Measurements from ENCODE around the gene SHMT1.
"Not testable (repeated sequence)": the region's sequence is repeated elsewhere in the genome, so short reads cannot be mapped to it uniquely, and the experiment has no call there.

The SHMT1 gene

GRCh38 chr17:18381953-18382245 lies 18.5 kb upstream of the SHMT1 start:
- peaks cover 30% of the 10 kb centered on the region for H3K4me1 Mint-ChIP-seq
- H3K4me3 Mint-ChIP-seq: peak overlapping the region in 1 of 2 donors; percentile 14
- peaks cover 15% of the 10 kb centered on the region for H3K27me3 Mint-ChIP-seq
- H3K27ac Mint-ChIP-seq: no peak overlapping the region
- no peaks in the 10 kb centered on the region for H3K9me3 Mint-ChIP-seq
- ATAC-seq (no peak), DNase-seq (peak in 1 of 2 donors; percentile 7)

GRCh38 chr17:18381158-18381952 lies 18.0 kb upstream of the SHMT1 start:
- Mint-ChIP-seq H3K27ac (no peak overlapping the region), H3K9me3 (no peaks in the 10 kb centered on the region), H3K27me3 (peaks cover 15% of the 10 kb centered on the region), H3K4me1 (peaks cover 30% of the 10 kb centered on the region), H3K4me3 (peak overlapping the region in 1 of 2 donors; percentile 14)
- no peak for DNase-seq
- peak; percentile 3 for ATAC-seq

- peaks cover 15% of the 10 kb centered on the region for H3K27me3 Mint-ChIP-seq
- H3K27ac Mint-ChIP-seq: no peak overlapping the region
- H3K4me1 Mint-ChIP-seq: peaks cover 30% of the 10 kb centered on the region
- DNase-seq: no peak
- peak; percentile 17 for ATAC-seq
- H3K9me3 Mint-ChIP-seq: peaks cover 0 to 2% of the 10 kb centered on the region in 2 donors
- H3K4me3 Mint-ChIP-seq: no peak overlapping the region
Observed at GRCh38 chr17:18380471-18381157, 17.3 kb upstream of the SHMT1 start.

- Mint-ChIP-seq H3K9me3 (peaks cover 0 to 9% of the 10 kb centered on the region in 2 donors), H3K27ac (no peak overlapping the region)
Observed at GRCh38 chr17:18379246-18380146, 16.1 kb upstream of the SHMT1 start.

GRCh38 chr17:18378614-18379013 lies 15.3 kb upstream of the SHMT1 start:
- Mint-ChIP-seq H3K4me1 (peaks cover 30% of the 10 kb centered on the region), H3K27me3 (peaks cover 15% of the 10 kb centered on the region)
- not testable (repeated sequence) for DNase-seq, H3K27ac Mint-ChIP-seq, ATAC-seq, H3K9me3 Mint-ChIP-seq, H3K4me3 Mint-ChIP-seq

More at GRCh38 chr17:18379246-18380146, 16.1 kb upstream of the SHMT1 start:
- Mint-ChIP-seq H3K4me3 (no peak overlapping the region), H3K4me1 (peaks cover 30% of the 10 kb centered on the region), H3K27me3 (peaks cover 15% of the 10 kb centered on the region)
- ATAC-seq (no peak), DNase-seq (no peak)

- peaks cover 0 to 9% of the 10 kb centered on the region in 2 donors for H3K9me3 Mint-ChIP-seq
- peaks cover 15% of the 10 kb centered on the region for H3K27me3 Mint-ChIP-seq
- ATAC-seq (no peak), DNase-seq (no peak)
- no peak overlapping the region for H3K27ac Mint-ChIP-seq
- H3K4me3 Mint-ChIP-seq: no peak overlapping the region
- H3K4me1 Mint-ChIP-seq: peaks cover 28% of the 10 kb centered on the region
Observed at GRCh38 chr17:18378205-18378505, 14.8 kb upstream of the SHMT1 start.

GRCh38 chr17:18377437-18378204 lies 14.3 kb upstream of the SHMT1 start, which contains the start of gene EVPLL:
Gene EVPLL (plus strand): TSS chr17:18377778. CDS start chr17:18380938, 3,160 bp downstream.
- Mint-ChIP-seq H3K27ac (no peak within 1 kb of the TSS), H3K9me3 (peaks cover 0 to 9% of the 10 kb centered on the region in 2 donors), H3K27me3 (peaks cover 15% of the 10 kb centered on the region), H3K4me3 (no peak within 1 kb of the TSS), H3K4me1 (peaks cover 24% of the 10 kb centered on the region)
- DNase-seq: no peak
- ATAC-seq: no peak

- no peak overlapping the region for H3K27ac Mint-ChIP-seq
- H3K4me3 Mint-ChIP-seq: no peak overlapping the region
- DNase-seq (no peak), ATAC-seq (no peak)
- peaks cover 0 to 9% of the 10 kb centered on the region in 2 donors for H3K9me3 Mint-ChIP-seq
- peaks cover 15% of the 10 kb centered on the region for H3K4me1 Mint-ChIP-seq
- H3K27me3 Mint-ChIP-seq: no peaks in the 10 kb centered on the region
Observed at GRCh38 chr17:18374216-18374615, 10.9 kb upstream of the SHMT1 start.

- H3K27me3 Mint-ChIP-seq, H3K9me3 Mint-ChIP-seq, H3K4me3 Mint-ChIP-seq: not testable (repeated sequence)
- DNase-seq (peak in 1 of 2 donors; percentile 35), ATAC-seq (peak; percentile 55)
- peak overlapping the region in 1 of 2 donors; percentile 23 for H3K27ac Mint-ChIP-seq
- H3K4me1 Mint-ChIP-seq: peaks cover 15% of the 10 kb centered on the region
Observed at GRCh38 chr17:18373181-18373580, 9.8 kb upstream of the SHMT1 start.

- H3K27me3 Mint-ChIP-seq: no peaks in the 10 kb centered on the region
- no peak overlapping the region for H3K27ac Mint-ChIP-seq
- no peak for ATAC-seq
- H3K4me1 Mint-ChIP-seq: peaks cover 7% of the 10 kb centered on the region
- peaks cover 0 to 9% of the 10 kb centered on the region in 2 donors for H3K9me3 Mint-ChIP-seq
- DNase-seq: no peak
- H3K4me3 Mint-ChIP-seq: no peak overlapping the region
Observed at GRCh38 chr17:18371455-18371854, 8.1 kb upstream of the SHMT1 start.

GRCh38 chr17:18370761-18371160 lies 7.4 kb upstream of the SHMT1 start:
- H3K27ac Mint-ChIP-seq: no peak overlapping the region
- DNase-seq (no peak), ATAC-seq (no peak)
- H3K4me1 Mint-ChIP-seq: peaks cover 7% of the 10 kb centered on the region
- H3K9me3 Mint-ChIP-seq: peaks cover 0 to 9% of the 10 kb centered on the region in 2 donors
- H3K27me3 Mint-ChIP-seq: no peaks in the 10 kb centered on the region
- no peak overlapping the region for H3K4me3 Mint-ChIP-seq

- H3K27me3 Mint-ChIP-seq: no peaks in the 10 kb centered on the region
- no peaks in the 10 kb centered on the region for H3K9me3 Mint-ChIP-seq
- no peak for ATAC-seq
- no peak for DNase-seq
- peaks cover 7% of the 10 kb centered on the region for H3K4me1 Mint-ChIP-seq
- no peak overlapping the region for H3K27ac Mint-ChIP-seq
- no peak overlapping the region for H3K4me3 Mint-ChIP-seq
Observed at GRCh38 chr17:18368946-18369345, 5.6 kb upstream of the SHMT1 start.

- DNase-seq (no peak), ATAC-seq (no peak)
- Mint-ChIP-seq H3K9me3 (no peaks in the 10 kb centered on the region), H3K4me1 (peaks cover 26% of the 10 kb centered on the region), H3K27ac (no peak overlapping the region), H3K4me3 (no peak overlapping the region), H3K27me3 (no peaks in the 10 kb centered on the region)
Observed at GRCh38 chr17:18364166-18364565, 816 bp upstream of the SHMT1 start.

GRCh38 chr17:18362698-18363100 lies 651 bp downstream of the SHMT1 start:
- peak overlapping the region in 1 of 2 donors; percentile 93 for H3K27ac Mint-ChIP-seq
- ATAC-seq (peak; percentile 37), DNase-seq (peak in 1 of 2 donors; percentile 35)
- peaks cover 26% of the 10 kb centered on the region for H3K4me1 Mint-ChIP-seq
- H3K27me3 Mint-ChIP-seq: no peaks in the 10 kb centered on the region
- peak overlapping the region; percentile 93 to 97 for H3K4me3 Mint-ChIP-seq
- no peaks in the 10 kb centered on the region for H3K9me3 Mint-ChIP-seq

Measured in stimulated activated naive CD8-positive, alpha-beta T cell treated with anti-CD3 and anti-CD28 coated beads, Interleukin-15, amount 100 ng/mL, for 72 hours (primary cell).